OCI-LY7 (cell line): ENCODE data around the gene SLC25A5.
"Not testable (repeated sequence)": the region's sequence is repeated elsewhere in the genome, so short reads cannot be mapped to it uniquely, and the experiment has no call there.

Experiments
- CTCF ChIP-seq: fragments of 200-600 bp; sonication (generic); conservative IDR thresholded peaks from 2 replicates; pipeline ENCODE4 v1.5.1; 2014; ENCODE audit warnings: mild to moderate bottlenecking, antibody characterized with exemption, low read length, moderate library complexity, mixed read lengths
- EZH2phosphoT487 ChIP-seq: fragments of 200-600 bp; sonication (generic); IDR thresholded peaks from 2 replicates; pipeline ENCODE4 v1.6.1; 2018; ENCODE audit warnings: low read depth, borderline replicate concordance, mild to moderate bottlenecking, mixed run types, antibody characterized with exemption, low read length, moderate library complexity, mixed read lengths

- TF ChIP-seq CTCF, EZH2phosphoT487: not testable (repeated sequence)
Observed at GRCh38 chrX:119441295-119441694, 26.9 kb upstream of the SLC25A5 start.
